RWPE2 (cell line): Measurements from ENCODE around the gene GLCE.

ENCODE experiments used
- ATAC-seq: fragments of 200-7000 bp; cut with Tn5 transposase; 3 replicates; pipeline ENCODE4 v1.9.1; 2021; ENCODE audit warnings: low read depth
- DNase-seq: peaks from one replicate; pipeline ENCODE4 v3.0.0-alpha.2; 2020; ENCODE audit warnings: low spot score
- H3K27ac ChIP-seq: fragments of 450-650 bp; 2 replicates; pipeline ENCODE4 v1.5.1; 2017; ENCODE audit warnings: mild to moderate bottlenecking; ENCODE audit not compliant: poor library complexity, severe bottlenecking
- H3K27me3 ChIP-seq: fragments of 250-450 bp; sonication (Bioruptor Pico); 2 replicates; pipeline ENCODE4 v1.5.1; 2021; ENCODE audit warnings: mild to moderate bottlenecking, moderate library complexity; ENCODE audit not compliant: insufficient read depth, poor library complexity, severe bottlenecking
- H3K36me3 ChIP-seq: fragments of 250-450 bp; sonication (Bioruptor Pico); 2 replicates; pipeline ENCODE4 v1.5.1; 2020; ENCODE audit warnings: low read depth, mild to moderate bottlenecking, moderate library complexity
- H3K4me1 ChIP-seq: fragments of 250-450 bp; sonication (Bioruptor Pico); 2 replicates; pipeline ENCODE4 v1.5.1; 2021; ENCODE audit warnings: mild to moderate bottlenecking, moderate library complexity; ENCODE audit not compliant: insufficient read depth, poor library complexity, severe bottlenecking
- H3K4me3 ChIP-seq: fragments of 250-450 bp; sonication (Bioruptor Pico); 2 replicates; pipeline ENCODE4 v1.5.1; 2021; ENCODE audit warnings: mild to moderate bottlenecking, moderate library complexity; ENCODE audit not compliant: severe bottlenecking
- H3K9me3 ChIP-seq: fragments of 250-450 bp; sonication (Bioruptor Pico); 2 replicates; pipeline ENCODE4 v1.5.1; 2021; ENCODE audit warnings: mild to moderate bottlenecking, moderate library complexity; ENCODE audit not compliant: severe bottlenecking
- TF ChIP-seq, protein P1 (sequence below): fragments of 450-650 bp; IDR thresholded peaks from one replicate; pipeline ENCODE4 v1.5.1; 2017; ENCODE audit warnings: mild to moderate bottlenecking, moderate library complexity; ENCODE audit not compliant: poor library complexity, severe bottlenecking

Gene GLCE

DNA sequence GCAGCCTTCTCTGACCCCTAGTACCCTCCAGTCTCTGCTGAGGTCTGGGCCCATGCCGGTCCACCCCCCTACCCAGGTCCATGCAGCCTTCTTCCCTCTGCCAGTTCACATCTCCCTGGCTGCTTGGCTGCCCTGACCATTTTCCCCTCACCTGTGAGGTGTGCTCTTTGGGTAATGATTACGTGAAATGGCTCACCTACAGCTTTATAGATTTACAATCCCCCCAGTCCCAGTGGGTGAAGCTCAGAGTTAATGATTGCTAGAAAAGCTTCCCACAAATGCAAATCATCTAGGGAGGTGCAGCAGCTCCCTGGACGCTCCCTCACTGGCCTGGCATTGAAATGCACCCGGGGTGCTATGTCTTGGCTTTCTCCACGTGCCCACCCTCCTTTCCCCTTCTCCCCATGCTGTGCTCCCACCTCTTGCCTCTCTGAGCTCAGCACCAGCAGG is 157.0 kb downstream of the GLCE start:
- H3K9me3 ChIP-seq, result no peaks in the 10 kb centered on the region
- no peaks in the 10 kb centered on the region for H3K4me1 ChIP-seq
- H3K27me3 ChIP-seq, result no peaks in the 10 kb centered on the region
- H3K36me3 ChIP-seq, result no peaks in the 10 kb centered on the region
- no peak overlapping the region for H3K4me3 ChIP-seq
- no peak for ATAC-seq
- no peak overlapping the region for H3K27ac ChIP-seq
- TF ChIP-seq, protein P1, sequence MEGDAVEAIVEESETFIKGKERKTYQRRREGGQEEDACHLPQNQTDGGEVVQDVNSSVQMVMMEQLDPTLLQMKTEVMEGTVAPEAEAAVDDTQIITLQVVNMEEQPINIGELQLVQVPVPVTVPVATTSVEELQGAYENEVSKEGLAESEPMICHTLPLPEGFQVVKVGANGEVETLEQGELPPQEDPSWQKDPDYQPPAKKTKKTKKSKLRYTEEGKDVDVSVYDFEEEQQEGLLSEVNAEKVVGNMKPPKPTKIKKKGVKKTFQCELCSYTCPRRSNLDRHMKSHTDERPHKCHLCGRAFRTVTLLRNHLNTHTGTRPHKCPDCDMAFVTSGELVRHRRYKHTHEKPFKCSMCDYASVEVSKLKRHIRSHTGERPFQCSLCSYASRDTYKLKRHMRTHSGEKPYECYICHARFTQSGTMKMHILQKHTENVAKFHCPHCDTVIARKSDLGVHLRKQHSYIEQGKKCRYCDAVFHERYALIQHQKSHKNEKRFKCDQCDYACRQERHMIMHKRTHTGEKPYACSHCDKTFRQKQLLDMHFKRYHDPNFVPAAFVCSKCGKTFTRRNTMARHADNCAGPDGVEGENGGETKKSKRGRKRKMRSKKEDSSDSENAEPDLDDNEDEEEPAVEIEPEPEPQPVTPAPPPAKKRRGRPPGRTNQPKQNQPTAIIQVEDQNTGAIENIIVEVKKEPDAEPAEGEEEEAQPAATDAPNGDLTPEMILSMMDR, result no peak
- DNase-seq, result peak; percentile 50

- no peak for ATAC-seq
Measured at GRCh38 chr15:69318033-69318432, 157.6 kb downstream of the GLCE start.

GRCh38 chr15:69319384-69320375 is 159.2 kb downstream of the GLCE start:
- ATAC-seq (no peak), DNase-seq (no peak)
- no peaks in the 10 kb centered on the region for H3K36me3 ChIP-seq
- no peaks in the 10 kb centered on the region for H3K4me1 ChIP-seq
- no peaks in the 10 kb centered on the region for H3K9me3 ChIP-seq
- TF ChIP-seq, protein P1, result no peak
- H3K27me3 ChIP-seq, result no peaks in the 10 kb centered on the region
- no peak overlapping the region for H3K4me3 ChIP-seq
- H3K27ac ChIP-seq, result no peak overlapping the region

More at GRCh38 chr15:69318033-69318432, 157.6 kb downstream of the GLCE start:
- Histone ChIP-seq H3K27ac (no peak overlapping the region), H3K4me1 (no peaks in the 10 kb centered on the region), H3K27me3 (no peaks in the 10 kb centered on the region), H3K36me3 (no peaks in the 10 kb centered on the region), H3K9me3 (no peaks in the 10 kb centered on the region), H3K4me3 (no peak overlapping the region)
- DNase-seq, result no peak
- TF ChIP-seq, protein P1, result no peak

GRCh38 chr15:69320977-69321554 is 160.6 kb downstream of the GLCE start:
- Histone ChIP-seq H3K27ac (no peak overlapping the region), H3K27me3 (no peaks in the 10 kb centered on the region), H3K4me3 (no peak overlapping the region), H3K4me1 (no peaks in the 10 kb centered on the region), H3K9me3 (no peaks in the 10 kb centered on the region), H3K36me3 (no peaks in the 10 kb centered on the region)
- ATAC-seq, result no peak
- DNase-seq, result no peak
- TF ChIP-seq, protein P1, result no peak
